ENCODE measurements around the gene GPC5. TPM values are rescaled to one million over a fixed set of nuclear protein-coding genes. Genes with fewer than 3 reads are reported as not detected.

GPC5 gene
- total RNA-seq, 1 experiment from 2014 or later = 0.15 TPM

- Histone ChIP-seq H2BK15ac (ENCODE audit: low read depth, low read length) (no peak overlapping the region), H2AFZ (ENCODE audit: low read length) (no peak overlapping the region), H3K27me3 (ENCODE audit: insufficient read depth, low read length) (no peaks in the 10 kb centered on the region), H3K23me2 (ENCODE audit: insufficient read length, low read depth, low read length, poor library complexity, severe bottlenecking) (no peaks in the 10 kb centered on the region), H2BK20ac (ENCODE audit: low read depth, low read length, poor library complexity, severe bottlenecking) (no peak overlapping the region), H3K9ac (ENCODE audit: extremely low read depth, insufficient read length, low read length) (no peak overlapping the region), H2BK12ac (ENCODE audit: insufficient read length, low read depth, low read length) (no peak overlapping the region), H2BK120ac (ENCODE audit: low read depth, low read length, poor library complexity, severe bottlenecking) (no peak overlapping the region), H4K5ac (ENCODE audit: insufficient read length, low read depth, low read length) (no peak overlapping the region), H3K4me1 (ENCODE audit: insufficient read depth, low read length) (no peaks in the 10 kb centered on the region), H3T11ph (ENCODE audit: low read length) (no peak overlapping the region), H3K79me2 (ENCODE audit: insufficient read depth, low read length) (no peaks in the 10 kb centered on the region), H4K20me1 (ENCODE audit: control insufficient read depth, insufficient read depth, insufficient read length) (no peaks in the 10 kb centered on the region), H3K27ac (ENCODE audit: insufficient read length, low read depth, low read length) (no peak overlapping the region), H3K79me1 (ENCODE audit: insufficient read depth, low read depth, low read length, poor library complexity, severe bottlenecking) (no peaks in the 10 kb centered on the region), H2BK5ac (ENCODE audit: insufficient read length, low read length) (no peak overlapping the region), H3K56ac (ENCODE audit: insufficient read length, low read depth, low read length) (no peak overlapping the region), H3K4ac (ENCODE audit: low read depth, low read length) (no peak overlapping the region), H4K8ac (replicated peaks; ENCODE audit: insufficient read length, low read depth, low read length) (no peak overlapping the region), H4K91ac (ENCODE audit: insufficient read length, low read depth, low read length) (no peak overlapping the region), H3K23ac (ENCODE audit: insufficient read length, low read depth, low read length) (no peak overlapping the region), H2AK5ac (ENCODE audit: insufficient read length, low read length) (no peak overlapping the region), H3K14ac (ENCODE audit: insufficient read depth, low read length) (no peak overlapping the region), H3K4me2 (ENCODE audit: insufficient read depth, insufficient read length, low read length) (no peak overlapping the region), H3K9me3 (ENCODE audit: control insufficient read depth, low read depth, low read length) (no peaks in the 10 kb centered on the region), H3K18ac (ENCODE audit: insufficient read length, low read depth, low read length) (no peak overlapping the region)
- no CpG with 5 or more reads among the region's 2 CpGs for WGBS (ENCODE audit: extremely low coverage, insufficient read length, low lambda C conversion rate)
- no peak for DNase-seq
- Mint-ChIP-seq H3K36me3 (ENCODE audit: insufficient read depth in 1 of 3, low read depth in 3 of 3) (no peaks in the 10 kb centered on the region), H3K9me3 (no peaks in the 10 kb centered on the region), H3K27ac (no peak overlapping the region), H3K27me3 (ENCODE audit: low read depth) (peaks cover 2% of the 10 kb centered on the region; the same call in 1 of the 2 replicates), H3K4me1 (no peaks in the 10 kb centered on the region; a peak in 1 of 4 replicates), H3K4me3 (no peak overlapping the region)
- no peak for TF ChIP-seq CTCF (conservative IDR thresholded peaks at IDR 0.05)
These were observed 1038.5 kb downstream of the GPC5 start for GRCh38 chr13:92436924-92437323.

All from H9 (cell line).